Subcutaneous abdominal adipose tissue (tissue), 5 donors: Measurements from ENCODE around the gene FBLN1.

ENCODE experiments used
- H3K27ac ChIP-seq: one replicate; pipeline ENCODE4 v1.7.0; 2013; ENCODE audit warnings: low read depth, mild to moderate bottlenecking, inconsistent platforms, low read length, moderate library complexity
- H3K27me3 ChIP-seq, 5 donors: one replicate each; pipeline ENCODE4 v1.7.0; 2013; ENCODE audit warnings: low read length in 5 of 5, inconsistent platforms in 1 of 5; ENCODE audit not compliant: control insufficient read depth in 5 of 5, insufficient read depth in 4 of 5
- H3K36me3 ChIP-seq, 5 donors: one replicate each; pipeline ENCODE4 v1.7.0; 2013; ENCODE audit warnings: low read length in 5 of 5; ENCODE audit not compliant: control insufficient read depth in 5 of 5, insufficient read depth in 5 of 5
- H3K4me1 ChIP-seq, 5 donors: one replicate each; pipeline ENCODE4 v1.7.0; 2013; ENCODE audit warnings: low read length in 5 of 5, mild to moderate bottlenecking in 3 of 5, moderate library complexity in 1 of 5; ENCODE audit not compliant: control insufficient read depth in 5 of 5, insufficient read depth in 5 of 5
- H3K4me3 ChIP-seq, 5 donors: one replicate each; pipeline ENCODE4 v1.7.0; 2013; ENCODE audit warnings: low read length in 5 of 5, low read depth in 1 of 5
- H3K9ac ChIP-seq, 5 donors: one replicate each; pipeline ENCODE4 v1.7.0; 2013; ENCODE audit warnings: low read length in 5 of 5, mild to moderate bottlenecking in 4 of 5, moderate library complexity in 3 of 5
- H3K9me3 ChIP-seq, 5 donors: one replicate each; pipeline ENCODE4 v1.7.0; 2013; ENCODE audit warnings: low read length in 5 of 5; ENCODE audit not compliant: control insufficient read depth in 5 of 5
- donor health status: healthy.
- donor health status: healthy.
- donor health status: healthy.
- donor health status: healthy.
- donor health status: healthy.

The FBLN1 gene

DNA sequence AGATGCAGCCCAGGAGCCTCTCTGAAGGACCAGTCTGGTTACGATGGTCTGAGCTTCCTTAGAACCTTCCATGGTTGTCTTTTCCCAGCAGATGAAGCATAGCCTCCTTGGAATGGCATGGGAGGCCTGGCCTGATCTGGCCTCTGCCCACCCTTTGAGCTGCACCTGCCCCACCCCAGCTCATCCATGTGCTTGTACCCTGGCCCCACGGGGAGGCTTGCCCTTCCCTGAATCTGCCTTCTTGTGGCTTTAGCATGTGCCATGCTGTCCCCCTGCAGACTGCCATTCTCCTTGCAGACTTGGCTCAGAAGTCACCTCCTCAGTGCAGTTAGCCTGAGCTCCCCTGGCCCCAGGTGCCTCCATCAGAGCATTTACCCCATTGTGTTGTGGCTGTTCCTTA is 62.5 kb downstream of the FBLN1 start:
- peaks cover 0 to 14% (median 9%) of the 10 kb centered on the region in 5 donors for H3K36me3 ChIP-seq
- H3K9ac ChIP-seq = no peak overlapping the region
- H3K9me3 ChIP-seq = peaks cover 0 to 9% (median 7%) of the 10 kb centered on the region in 5 donors

GRCh38 chr22:45565973-45566372 is 63.3 kb downstream of the FBLN1 start:
- peaks cover 4 to 26% (median 11%) of the 10 kb centered on the region in 5 donors for H3K27me3 ChIP-seq
- peaks cover 0 to 6% (median 4%) of the 10 kb centered on the region in 5 donors for H3K9me3 ChIP-seq
- no peak overlapping the region for H3K4me3 ChIP-seq
- no peak overlapping the region for H3K27ac ChIP-seq
- H3K4me1 ChIP-seq = no peaks in the 10 kb centered on the region
- H3K9ac ChIP-seq = no peak overlapping the region
- peaks cover 0 to 14% (median 9%) of the 10 kb centered on the region in 5 donors for H3K36me3 ChIP-seq

More for the DNA sequence above, 62.5 kb downstream of the FBLN1 start:
- Histone ChIP-seq H3K4me1 (no peaks in the 10 kb centered on the region), H3K4me3 (no peak overlapping the region), H3K27ac (no peak overlapping the region), H3K27me3 (peaks cover 4 to 26% (median 11%) of the 10 kb centered on the region in 5 donors)

GRCh38 chr22:45568213-45568612 is 65.5 kb downstream of the FBLN1 start:
- Histone ChIP-seq H3K9ac (no peak overlapping the region), H3K4me1 (no peaks in the 10 kb centered on the region), H3K27ac (no peak overlapping the region), H3K36me3 (peaks cover 0 to 6% (median 3%) of the 10 kb centered on the region in 5 donors), H3K27me3 (peaks cover 4 to 26% (median 11%) of the 10 kb centered on the region in 5 donors), H3K4me3 (no peak overlapping the region), H3K9me3 (peaks cover 0 to 12% (median 7%) of the 10 kb centered on the region in 5 donors)

DNA sequence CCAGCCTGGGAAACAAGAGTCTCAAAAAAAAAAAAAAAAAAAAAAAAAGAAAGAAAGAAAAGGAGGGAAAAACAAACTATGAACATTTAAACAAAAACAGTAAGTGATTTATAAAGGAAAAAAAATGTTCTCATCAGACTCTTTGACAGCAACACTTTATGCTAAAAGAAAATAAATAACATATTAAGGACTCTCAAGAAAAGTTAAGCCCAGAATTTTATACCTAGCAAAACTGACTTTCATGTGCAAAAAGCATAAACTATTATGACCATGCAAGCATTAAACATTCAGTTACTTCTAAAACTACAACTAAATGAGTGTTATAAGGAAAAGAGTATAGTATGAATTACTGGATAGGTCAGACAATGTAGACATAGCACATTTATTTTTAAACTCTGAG is 68.4 kb downstream of the FBLN1 start:
- peaks cover 0 to 12% (median 7%) of the 10 kb centered on the region in 5 donors for H3K9me3 ChIP-seq
- H3K27ac ChIP-seq = no peak overlapping the region
- H3K4me1 ChIP-seq = no peaks in the 10 kb centered on the region
- H3K36me3 ChIP-seq = peaks cover 0 to 5% (median 0%) of the 10 kb centered on the region in 5 donors
- H3K9ac ChIP-seq = no peak overlapping the region
- H3K27me3 ChIP-seq = peaks cover 8 to 20% (median 10%) of the 10 kb centered on the region in 5 donors
- no peak overlapping the region for H3K4me3 ChIP-seq

GRCh38 chr22:45572444-45572843 is 69.8 kb downstream of the FBLN1 start:
- peaks cover 0 to 12% (median 7%) of the 10 kb centered on the region in 5 donors for H3K9me3 ChIP-seq
- H3K4me1 ChIP-seq = no peaks in the 10 kb centered on the region
- peaks cover 0 to 9% (median 0%) of the 10 kb centered on the region in 5 donors for H3K36me3 ChIP-seq
- H3K27ac ChIP-seq = no peak overlapping the region
- H3K4me3 ChIP-seq = no peak overlapping the region
- peaks cover 7 to 22% (median 12%) of the 10 kb centered on the region in 5 donors for H3K27me3 ChIP-seq
- no peak overlapping the region for H3K9ac ChIP-seq

DNA sequence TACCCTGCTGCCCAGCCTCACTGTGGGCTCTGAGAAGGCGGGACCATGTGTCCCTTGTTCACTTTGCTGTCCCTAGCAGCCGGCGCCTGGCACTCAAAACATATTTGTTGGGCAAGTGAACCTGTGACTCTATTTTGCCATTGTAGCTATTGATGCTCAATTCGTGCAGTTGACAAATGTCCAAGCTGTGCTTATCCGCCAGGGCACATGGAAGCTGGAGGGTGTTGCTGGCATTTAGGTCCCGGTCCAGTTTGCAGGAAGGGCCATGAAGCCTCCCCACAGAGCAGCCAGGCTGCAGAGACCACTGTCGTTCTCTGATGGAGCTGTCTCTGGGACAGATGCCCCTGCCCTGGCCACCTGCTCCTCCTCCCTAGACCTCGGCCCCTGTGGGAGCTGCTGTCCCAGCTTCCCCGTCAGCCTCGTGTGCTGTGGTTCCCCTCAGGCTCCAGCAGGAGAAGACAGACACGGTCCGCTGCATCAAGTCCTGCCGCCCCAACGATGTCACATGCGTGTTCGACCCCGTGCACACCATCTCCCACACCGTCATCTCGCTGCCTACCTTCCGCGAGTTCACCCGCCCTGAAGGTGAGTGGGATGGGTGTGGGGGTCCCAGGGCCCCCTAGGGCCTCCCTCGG is 71.5 kb downstream of the FBLN1 start:
- no peak overlapping the region for H3K4me3 ChIP-seq
- H3K27me3 ChIP-seq = peaks cover 12 to 29% (median 16%) of the 10 kb centered on the region in 5 donors
- no peak overlapping the region for H3K9ac ChIP-seq
- H3K9me3 ChIP-seq = peaks cover 0 to 12% (median 7%) of the 10 kb centered on the region in 5 donors
- H3K27ac ChIP-seq = no peak overlapping the region
- H3K36me3 ChIP-seq = peaks cover 0 to 10% (median 0%) of the 10 kb centered on the region in 5 donors
- peaks cover 0 to 6% (median 0%) of the 10 kb centered on the region in 5 donors for H3K4me1 ChIP-seq

GRCh38 chr22:45575173-45575572 is 72.5 kb downstream of the FBLN1 start:
- peaks cover 0 to 10% (median 0%) of the 10 kb centered on the region in 5 donors for H3K36me3 ChIP-seq
- H3K27ac ChIP-seq = no peak overlapping the region

GRCh38 chr22:45575607-45576272 is 73.1 kb downstream of the FBLN1 start:
- H3K36me3 ChIP-seq = peaks cover 0 to 10% (median 0%) of the 10 kb centered on the region in 5 donors
- H3K4me3 ChIP-seq = no peak overlapping the region
- H3K9me3 ChIP-seq = peaks cover 0 to 9% (median 7%) of the 10 kb centered on the region in 5 donors
- H3K4me1 ChIP-seq = peaks cover 0 to 6% (median 0%) of the 10 kb centered on the region in 5 donors
- no peak overlapping the region for H3K27ac ChIP-seq
- peaks cover 13 to 37% (median 21%) of the 10 kb centered on the region in 5 donors for H3K27me3 ChIP-seq
- H3K9ac ChIP-seq = no peak overlapping the region

More at GRCh38 chr22:45575173-45575572, 72.5 kb downstream of the FBLN1 start:
- H3K4me3 ChIP-seq = no peak overlapping the region
- H3K4me1 ChIP-seq = peaks cover 0 to 6% (median 0%) of the 10 kb centered on the region in 5 donors
- H3K27me3 ChIP-seq = peaks cover 13 to 35% (median 21%) of the 10 kb centered on the region in 5 donors
- peaks cover 0 to 12% (median 7%) of the 10 kb centered on the region in 5 donors for H3K9me3 ChIP-seq
- H3K9ac ChIP-seq = no peak overlapping the region

DNA sequence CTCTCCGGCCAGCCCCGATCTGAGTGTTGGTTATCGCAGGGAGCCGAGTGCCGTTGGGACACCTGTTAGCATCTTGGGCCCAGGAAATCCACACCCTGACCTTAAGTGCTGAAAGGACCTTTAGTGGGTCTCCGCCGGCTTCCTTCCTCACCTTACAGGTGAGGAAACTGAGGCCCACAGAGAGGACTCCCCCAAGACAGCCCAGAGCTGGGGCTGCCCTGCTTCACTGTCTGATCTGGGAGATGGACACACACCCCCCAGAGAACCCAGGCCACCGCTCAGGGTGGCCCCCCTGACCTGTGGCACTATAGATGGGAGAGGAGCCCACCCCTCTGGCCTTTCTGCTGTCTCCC is 73.6 kb downstream of the FBLN1 start:
- H3K9me3 ChIP-seq = peaks cover 0 to 6% (median 5%) of the 10 kb centered on the region in 5 donors
- peaks cover 0 to 10% (median 0%) of the 10 kb centered on the region in 5 donors for H3K36me3 ChIP-seq
- H3K27ac ChIP-seq = no peak overlapping the region
- no peak overlapping the region for H3K9ac ChIP-seq
- H3K27me3 ChIP-seq = peaks cover 15 to 37% (median 21%) of the 10 kb centered on the region in 5 donors
- H3K4me3 ChIP-seq = no peak overlapping the region
- H3K4me1 ChIP-seq = peaks cover 0 to 9% (median 0%) of the 10 kb centered on the region in 5 donors
